ENCODE measurements around the gene OGFRL1.

Gene OGFRL1

GRCh38 chr6:71336901-71337300 lies 48.3 kb downstream of the OGFRL1 start:
- DNase-seq = no peak

DNA sequence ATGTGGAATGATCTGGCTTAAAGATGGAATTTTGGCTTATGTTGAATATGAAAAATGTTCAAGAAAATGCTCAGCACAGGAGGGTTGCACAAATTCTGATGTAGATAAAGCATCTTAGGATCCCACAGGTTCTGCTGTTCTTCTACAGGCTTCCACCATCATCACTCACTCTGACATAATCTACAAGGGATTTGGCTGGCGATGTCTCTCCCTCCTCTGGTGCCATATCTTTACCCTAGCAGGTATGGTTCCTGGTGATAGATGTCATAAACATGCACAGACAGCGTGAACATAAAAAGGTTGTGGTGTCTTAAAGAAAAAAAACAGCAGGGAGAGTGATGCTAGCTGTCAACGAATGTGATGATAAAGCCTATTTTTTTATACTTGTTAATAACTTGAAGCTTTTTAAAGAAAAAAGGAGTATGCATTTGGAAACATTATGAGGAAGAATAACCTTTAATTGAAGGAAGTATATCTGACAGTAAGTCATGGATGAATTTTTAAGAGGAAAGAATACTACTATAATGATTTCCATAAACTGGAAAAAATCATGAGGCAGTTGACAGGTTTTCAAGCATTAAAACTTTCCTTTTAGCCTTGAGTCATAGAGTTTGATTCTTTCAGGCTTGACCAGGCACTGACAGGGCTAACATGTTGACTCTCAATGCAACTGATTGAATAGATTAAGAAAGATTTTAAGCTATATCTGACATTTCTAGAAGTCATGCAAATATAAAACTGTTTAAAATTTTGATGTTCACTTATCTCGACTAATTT lies 50.1 kb downstream of the OGFRL1 start:
- DNase-seq = no peak

DNA sequence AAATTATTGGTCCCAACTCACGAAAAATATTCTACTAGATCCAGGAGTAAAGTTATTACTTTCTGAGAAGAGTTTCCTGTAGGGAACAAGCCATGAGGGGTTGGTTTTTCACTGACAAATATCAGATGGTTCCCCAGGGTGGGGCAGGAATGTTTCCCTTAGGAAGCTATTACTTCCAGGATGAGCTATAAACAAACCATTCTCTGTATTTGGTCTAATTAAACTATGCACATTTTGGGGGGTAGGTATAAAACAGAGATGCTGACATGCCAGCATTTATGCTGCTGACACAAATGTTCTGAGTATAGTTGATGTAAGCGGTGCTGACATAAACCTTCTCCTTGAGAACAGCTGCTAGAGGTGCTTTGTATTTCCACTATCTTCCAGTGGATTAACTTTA lies 54.2 kb downstream of the OGFRL1 start:
- no peak for DNase-seq

- no peak for DNase-seq
Observed at GRCh38 chr6:71345476-71346333, 57.1 kb downstream of the OGFRL1 start.

- DNase-seq = no peak
Observed at GRCh38 chr6:71346334-71346694, 57.7 kb downstream of the OGFRL1 start.

- no peak for DNase-seq
Observed at GRCh38 chr6:71347119-71347518, 58.5 kb downstream of the OGFRL1 start.

GRCh38 chr6:71349395-71349794 lies 60.8 kb downstream of the OGFRL1 start:
- peak in 1 of 2 experiments; percentile 57 for DNase-seq

DNA sequence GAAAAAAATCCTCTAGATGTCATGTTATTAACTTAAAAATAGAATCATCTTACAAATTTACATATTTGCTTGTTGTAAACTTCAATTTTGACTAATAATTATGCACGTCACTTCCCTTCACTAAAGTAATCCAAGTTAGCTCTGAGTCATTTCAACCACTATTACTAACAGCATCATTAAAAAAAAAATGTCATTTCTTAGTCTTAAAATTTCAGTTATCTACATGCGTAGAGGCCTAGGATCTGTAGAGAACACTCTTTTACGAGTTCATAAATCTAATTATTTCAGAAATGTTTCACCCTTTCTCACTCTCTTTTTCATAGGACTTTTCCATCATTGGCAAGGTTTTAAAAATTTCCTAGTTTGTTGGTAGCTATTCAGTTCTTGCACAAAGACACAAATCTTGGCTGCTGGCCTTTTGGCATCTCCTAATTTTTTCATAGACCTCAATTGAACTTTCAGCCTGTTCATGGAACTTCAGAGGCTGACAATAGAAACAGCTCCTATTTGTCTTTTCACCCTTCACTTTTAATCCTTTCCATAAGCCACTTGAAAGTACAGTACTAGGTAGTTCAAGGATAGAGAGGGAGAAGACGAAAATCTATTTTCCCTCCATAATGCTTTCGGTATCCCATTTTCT lies 61.5 kb downstream of the OGFRL1 start:
- DNase-seq = no peak

- no peak for DNase-seq
Observed at GRCh38 chr6:71351190-71351589, 62.6 kb downstream of the OGFRL1 start.
